Vagina (tissue), 2 donors: ENCODE measurements around the gene SNRPN. TPM values are rescaled to one million over a fixed set of nuclear protein-coding genes. Genes with fewer than 3 reads are reported as not detected.

Source experiments
- DNase-seq, 2 donors: peaks; one replicate each; pipeline ENCODE4 v3.0.0-alpha.2; 2017; ENCODE audit errors: extremely low spot score in 2 of 2
- H3K27ac ChIP-seq: fragments of 200-600 bp; sonication (generic); one replicate; pipeline ENCODE4 v1.5.1; 2019
- H3K27me3 ChIP-seq: fragments of 200-600 bp; sonication (generic); one replicate; pipeline ENCODE4 v1.5.1; 2019
- H3K36me3 ChIP-seq, 2 donors: fragments of 200-600 bp; sonication (generic); one replicate each; pipeline ENCODE4 v1.5.1; 2017 to 2019
- H3K4me1 ChIP-seq: fragments of 200-600 bp; sonication (generic); one replicate; pipeline ENCODE4 v1.5.1; 2019
- H3K4me3 ChIP-seq, 2 donors: fragments of 200-600 bp; sonication (generic); 1 replicate in 1 of 2; 2 replicates in 1 of 2; pipeline ENCODE4 v1.5.1; 2016 to 2019
- H3K9me3 ChIP-seq: fragments of 200-600 bp; sonication (generic); one replicate; pipeline ENCODE4 v1.5.1; 2019
- CTCF ChIP-seq, 3 experiments: fragments of 450-650 bp in 2 of 3; fragments of 200-600 bp in 1 of 3; sonication (generic) in 1 of 3; IDR thresholded peaks; one replicate each; pipeline ENCODE4 v1.5.1; 2017 to 2019; ENCODE audit warnings: antibody characterized with exemption in 3 of 3, mild to moderate bottlenecking in 2 of 3, moderate library complexity in 2 of 3
- POLR2A ChIP-seq, 2 donors: fragments of 450-650 bp; IDR thresholded peaks; one replicate each; pipeline ENCODE4 v1.6.1; 2017; ENCODE audit warnings: antibody characterized with exemption in 2 of 2, mild to moderate bottlenecking in 2 of 2, moderate library complexity in 2 of 2
- POLR2AphosphoS5 ChIP-seq, 2 donors: sonication (generic); formaldehyde crosslinking; IDR thresholded peaks; one replicate each; pipeline ENCODE4 v1.9.0; 2017; ENCODE audit warnings: antibody characterized with exemption in 2 of 2, mild to moderate bottlenecking in 2 of 2, low read depth in 1 of 2; ENCODE audit not compliant: insufficient read depth in 1 of 2
- intact Hi-C: fragments of 100-400 bp; cut with DNase I; formaldehyde crosslinking; loops from one replicate; pipeline ENCODE4 v1.15.1; 2023
- total RNA-seq: library from RNA; depleted of rRNA; stranded (reverse); fragments of >200 nt; gene quantifications from one replicate; pipeline ENCODE4 v1.2.3, GENCODE V29; 2016

Gene SNRPN
- total RNA-seq, 1 donor from 2014 or later: 79.6 TPM

GRCh38 chr15:24943361-24943760 lies 11.4 kb upstream of the SNRPN start:
- H3K9me3 ChIP-seq: no peaks in the 10 kb centered on the region
- H3K27ac ChIP-seq: no peak overlapping the region
- H3K27me3 ChIP-seq: no peaks in the 10 kb centered on the region
- H3K36me3 ChIP-seq: no peaks in the 10 kb centered on the region
- intact Hi-C loops: no loop called here
- no peaks in the 10 kb centered on the region for H3K4me1 ChIP-seq
- TF ChIP-seq POLR2AphosphoS5 (IDR thresholded peaks at IDR 0.05; ENCODE audit: insufficient read depth in 1 of 2, low read depth in 1 of 2) (no peak), POLR2A (IDR thresholded peaks at IDR 0.05) (no peak), CTCF (IDR thresholded peaks at IDR 0.05) (no peak)
- no peak overlapping the region for H3K4me3 ChIP-seq
- no peak for DNase-seq

- TF ChIP-seq CTCF (IDR thresholded peaks at IDR 0.05): no peak
- no peak for TF ChIP-seq POLR2A (IDR thresholded peaks at IDR 0.05)
- no peak for TF ChIP-seq POLR2AphosphoS5 (IDR thresholded peaks at IDR 0.05; ENCODE audit: insufficient read depth in 1 of 2, low read depth in 1 of 2)
- no peaks in the 10 kb centered on the region for H3K9me3 ChIP-seq
- no peaks in the 10 kb centered on the region for H3K36me3 ChIP-seq
- no peaks in the 10 kb centered on the region for H3K27me3 ChIP-seq
- no peak overlapping the region for H3K27ac ChIP-seq
- H3K4me3 ChIP-seq: no peak overlapping the region
- H3K4me1 ChIP-seq: no peaks in the 10 kb centered on the region
- intact Hi-C loops: no loop called here
- DNase-seq: no peak
Observed at GRCh38 chr15:24944954-24945353, 9.8 kb upstream of the SNRPN start.

- Histone ChIP-seq H3K4me3 (no peak overlapping the region), H3K9me3 (no peaks in the 10 kb centered on the region), H3K4me1 (no peaks in the 10 kb centered on the region), H3K27me3 (no peaks in the 10 kb centered on the region), H3K27ac (no peak overlapping the region), H3K36me3 (no peaks in the 10 kb centered on the region)
- intact Hi-C loops: no loop called here
- DNase-seq: no peak
- no peak for TF ChIP-seq POLR2AphosphoS5 (IDR thresholded peaks at IDR 0.05; ENCODE audit: insufficient read depth in 1 of 2, low read depth in 1 of 2)
Observed at GRCh38 chr15:24945711-24946110, 9.1 kb upstream of the SNRPN start.

- H3K9me3 ChIP-seq: no peaks in the 10 kb centered on the region
- no peaks in the 10 kb centered on the region for H3K27me3 ChIP-seq
- TF ChIP-seq POLR2AphosphoS5 (IDR thresholded peaks at IDR 0.05; ENCODE audit: insufficient read depth in 1 of 2, low read depth in 1 of 2): no peak
- no peak for TF ChIP-seq POLR2A (IDR thresholded peaks at IDR 0.05)
- TF ChIP-seq CTCF (IDR thresholded peaks at IDR 0.05): no peak
- H3K4me1 ChIP-seq: no peaks in the 10 kb centered on the region
- H3K27ac ChIP-seq: no peak overlapping the region
- no peaks in the 10 kb centered on the region for H3K36me3 ChIP-seq
- intact Hi-C loops: no loop called here
- DNase-seq: no peak
- H3K4me3 ChIP-seq: no peak overlapping the region
Observed at GRCh38 chr15:24948495-24948894, 6.3 kb upstream of the SNRPN start.

GRCh38 chr15:24955531-24955921 lies 739 bp downstream of the SNRPN start:
- Histone ChIP-seq H3K4me1 (no peaks in the 10 kb centered on the region), H3K27ac (peak overlapping the region; percentile 79), H3K9me3 (no peaks in the 10 kb centered on the region), H3K36me3 (no peaks in the 10 kb centered on the region), H3K4me3 (peak overlapping the region; percentile 64 to 66), H3K27me3 (no peaks in the 10 kb centered on the region)
- no peak for TF ChIP-seq POLR2A (IDR thresholded peaks at IDR 0.05)
- no peak for TF ChIP-seq CTCF (IDR thresholded peaks at IDR 0.05)
- no peak for TF ChIP-seq POLR2AphosphoS5 (IDR thresholded peaks at IDR 0.05; ENCODE audit: insufficient read depth in 1 of 2, low read depth in 1 of 2)
- DNase-seq: peak in 1 of 2 donors; percentile 80
- intact Hi-C loops: no loop called here
